Fibroblast of lung (primary cell): ENCODE results near the gene KAT8.

Source experiments
- CTCF ChIP-seq, 2 donors: IDR thresholded peaks in 1 of 2; conservative IDR thresholded peaks in 1 of 2; 1 replicate in 1 of 2; 2 replicates in 1 of 2; pipeline ENCODE4 v1.5.1; 2011 to 2012; ENCODE audit warnings: low read length in 2 of 2, control low read depth in 1 of 2, inconsistent platforms in 1 of 2, low read depth in 1 of 2, mild to moderate bottlenecking in 1 of 2
- EZH2 ChIP-seq: IDR thresholded peaks from 2 replicates; pipeline ENCODE4 v1.5.1; 2012; ENCODE audit warnings: low read length, control low read depth, mild to moderate bottlenecking; ENCODE audit errors: missing control alignments

DNA sequence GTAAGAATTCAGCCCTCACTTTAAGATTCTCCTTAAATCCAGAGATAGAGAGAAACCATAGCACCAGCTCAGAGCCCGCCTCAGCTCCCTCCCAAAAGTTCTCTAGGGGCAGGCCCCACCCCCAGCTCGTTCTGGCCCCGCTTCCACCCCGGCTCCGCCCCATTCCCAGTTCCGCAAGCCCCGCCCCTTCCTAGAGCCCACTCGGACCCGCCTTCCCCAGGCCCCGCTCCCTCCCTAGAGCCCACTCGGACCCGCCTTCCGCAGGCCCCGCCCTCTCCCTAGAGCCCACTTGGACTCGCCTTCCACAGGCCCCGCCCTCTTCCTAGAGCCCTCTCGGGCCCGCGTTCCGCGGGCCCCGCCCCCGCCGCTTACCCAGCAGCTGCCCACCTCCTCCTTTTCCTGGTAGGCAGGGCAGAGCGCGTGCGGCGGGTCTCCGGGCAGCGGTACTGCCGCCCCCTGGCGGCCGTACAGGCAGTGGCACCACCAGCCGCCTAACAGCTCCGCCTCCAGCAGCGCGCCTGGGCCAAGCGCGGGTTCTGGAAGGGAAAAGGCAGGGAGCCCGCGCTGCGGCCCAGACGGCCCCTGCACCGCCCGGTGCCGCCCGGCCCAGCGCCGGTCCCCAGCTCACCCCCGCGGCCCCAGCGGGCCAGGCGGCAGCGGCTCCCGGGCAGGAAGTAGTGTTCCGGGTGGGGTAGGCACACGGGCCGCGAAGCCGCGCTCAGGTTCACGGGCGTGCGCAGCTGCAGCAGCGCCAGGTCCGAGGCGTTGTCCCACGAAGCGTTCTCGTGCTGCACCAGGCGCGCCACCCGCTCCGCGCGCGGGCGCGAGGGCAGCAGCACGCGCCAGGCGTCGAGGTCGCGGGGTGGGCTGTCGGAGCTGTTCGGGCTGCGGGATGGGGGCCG, 24.9 kb downstream of the KAT8 start:
- TF ChIP-seq CTCF (conservative IDR thresholded peaks at IDR 0.05 in 1 of 2, IDR thresholded peaks at IDR 0.05 in 1 of 2; ENCODE audit: low read depth in 1 of 2, low read length in 2 of 2) (peak; percentile 75 to 81), EZH2 (no peak)
